ENCODE data around the gene TGFA. TPM values are rescaled to one million over a fixed set of nuclear protein-coding genes. Genes with fewer than 3 reads are reported as not detected.

TGFA gene
- polyA plus RNA-seq, 2 of the 4 experiments (the other 2 are of a cell fraction), result 3.5 to 5.3 TPM

DNA sequence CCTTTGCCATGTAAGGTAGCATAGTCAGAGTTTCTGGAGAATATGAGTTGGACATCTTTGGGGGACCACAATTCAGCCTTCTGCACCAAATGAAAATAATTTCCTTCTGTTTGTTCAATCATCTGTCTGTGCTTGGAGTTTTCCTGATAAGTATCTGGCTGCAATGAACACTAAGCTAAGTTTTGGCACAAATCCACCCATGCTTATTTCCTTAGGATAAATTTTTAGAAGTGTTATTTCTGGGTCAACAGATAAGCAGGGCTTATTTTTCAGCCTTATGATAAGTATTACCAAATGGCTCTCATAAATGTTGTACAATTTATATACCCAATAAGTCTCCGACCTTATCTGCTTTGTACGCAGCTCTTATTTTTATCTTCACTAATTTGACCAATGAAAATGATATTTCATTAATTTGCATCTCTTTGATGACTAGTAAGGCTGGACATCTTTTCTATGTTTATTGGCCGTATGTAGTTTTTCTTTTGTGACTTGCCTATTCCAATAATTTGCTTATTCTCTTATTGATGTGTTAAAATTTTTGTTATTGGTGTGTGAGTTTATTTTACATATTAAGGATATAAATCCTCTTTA, 59.2 kb downstream of the TGFA start:
- CTCF ChIA-PET, result interaction anchor here (0.6 to 2.1 kb wide), 3 partner anchors 15 to 291 kb away, joined by 3 to 4 read pairs (median 3); no protein-coding TSS in a partner anchor
- DNase-seq (ENCODE audit: low read depth in 1 of 2, low spot score in 1 of 2) (no peak), ATAC-seq (no peak), FAIRE-seq (peak; percentile 18)
- Histone ChIP-seq H3K4me1 (0 out of 3 replicates have a peak, but pooled peaks cover 3% of the 10 kb centered on the region), H3K27ac (no peak overlapping the region), H3K4me3 (no peak overlapping the region), H3K9me3 (no peaks in the 10 kb centered on the region), H3K4me2 (no peak overlapping the region)
- 86% methylated on average over 3 of the region's 3 CpGs for WGBS (ENCODE audit: missing lambda C conversion rate)
- POLR2A ChIA-PET, result no interaction called here
- no peak for TF ChIP-seq POLR2AphosphoS2 (conservative IDR thresholded peaks at IDR 0.05; ENCODE audit: low read length)
- TF ChIP-seq RFX5 (IDR thresholded peaks at IDR 0.05), result no peak
- no peak for TF ChIP-seq NFE2L2 (conservative IDR thresholded peaks at IDR 0.05; ENCODE audit: low read length)
- TF ChIP-seq, protein P1, sequence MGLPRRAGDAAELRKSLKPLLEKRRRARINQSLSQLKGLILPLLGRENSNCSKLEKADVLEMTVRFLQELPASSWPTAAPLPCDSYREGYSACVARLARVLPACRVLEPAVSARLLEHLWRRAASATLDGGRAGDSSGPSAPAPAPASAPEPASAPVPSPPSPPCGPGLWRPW (IDR thresholded peaks at IDR 0.05), result no peak
- TF ChIP-seq, protein P2, sequence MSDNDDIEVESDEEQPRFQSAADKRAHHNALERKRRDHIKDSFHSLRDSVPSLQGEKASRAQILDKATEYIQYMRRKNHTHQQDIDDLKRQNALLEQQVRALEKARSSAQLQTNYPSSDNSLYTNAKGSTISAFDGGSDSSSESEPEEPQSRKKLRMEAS (IDR thresholded peaks at IDR 0.05), result no peak
- TF ChIP-seq ZC3H11A (IDR thresholded peaks at IDR 0.05), result no peak
- no peak for TF ChIP-seq GATA3 (IDR thresholded peaks at IDR 0.05; ENCODE audit: borderline replicate concordance)

DNA sequence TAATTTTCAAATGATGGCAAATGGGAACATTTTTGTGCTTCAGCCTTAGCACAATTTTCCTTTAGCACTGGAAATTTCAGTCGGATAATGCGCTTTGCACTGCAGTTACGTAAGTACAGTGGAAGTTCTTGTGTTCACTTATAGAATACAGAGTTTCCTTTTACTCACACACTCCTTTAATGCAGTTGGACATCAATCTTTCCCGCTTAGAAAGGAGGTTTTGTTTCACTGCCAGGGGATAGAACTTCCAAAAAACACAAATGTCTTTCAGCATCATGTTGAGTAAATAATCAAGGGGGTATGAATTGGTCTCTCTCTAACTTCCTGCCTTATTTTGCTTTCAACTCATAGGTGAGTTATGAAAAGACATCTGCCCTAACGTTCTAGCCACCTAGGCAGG, 63.2 kb downstream of the TGFA start:
- Histone ChIP-seq H3K27ac (no peak overlapping the region), H3K4me3 (no peak overlapping the region), H3K4me1 (no peaks in the 10 kb centered on the region), H3K4me2 (no peak overlapping the region), H3K9me3 (no peaks in the 10 kb centered on the region)
- DNase-seq (ENCODE audit: low read depth in 1 of 2, low spot score in 1 of 2), result no peak
- ATAC-seq, result no peak
- 79% methylated on average over 5 of the region's 5 CpGs for WGBS (ENCODE audit: missing lambda C conversion rate)
- no peak for FAIRE-seq
- ChIA-PET CTCF (interaction anchor here (2.4 kb wide), 1 partner anchor 127 kb away, joined by 6 read pairs; no protein-coding TSS in a partner anchor), POLR2A (no interaction called here)
- TF ChIP-seq CBX8 (IDR thresholded peaks at IDR 0.05) (no peak), BHLHE40 (IDR thresholded peaks at IDR 0.05; ENCODE audit: low read depth, low read length) (no peak), ESRRA (IDR thresholded peaks at IDR 0.05; ENCODE audit: borderline replicate concordance, low read length) (no peak), POLR2AphosphoS2 (conservative IDR thresholded peaks at IDR 0.05; ENCODE audit: low read length) (no peak)
- TF ChIP-seq, protein P3, sequence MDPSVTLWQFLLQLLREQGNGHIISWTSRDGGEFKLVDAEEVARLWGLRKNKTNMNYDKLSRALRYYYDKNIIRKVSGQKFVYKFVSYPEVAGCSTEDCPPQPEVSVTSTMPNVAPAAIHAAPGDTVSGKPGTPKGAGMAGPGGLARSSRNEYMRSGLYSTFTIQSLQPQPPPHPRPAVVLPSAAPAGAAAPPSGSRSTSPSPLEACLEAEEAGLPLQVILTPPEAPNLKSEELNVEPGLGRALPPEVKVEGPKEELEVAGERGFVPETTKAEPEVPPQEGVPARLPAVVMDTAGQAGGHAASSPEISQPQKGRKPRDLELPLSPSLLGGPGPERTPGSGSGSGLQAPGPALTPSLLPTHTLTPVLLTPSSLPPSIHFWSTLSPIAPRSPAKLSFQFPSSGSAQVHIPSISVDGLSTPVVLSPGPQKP (IDR thresholded peaks at IDR 0.05; ENCODE audit: low read depth, low read length), result no peak
- TF ChIP-seq, protein P4, sequence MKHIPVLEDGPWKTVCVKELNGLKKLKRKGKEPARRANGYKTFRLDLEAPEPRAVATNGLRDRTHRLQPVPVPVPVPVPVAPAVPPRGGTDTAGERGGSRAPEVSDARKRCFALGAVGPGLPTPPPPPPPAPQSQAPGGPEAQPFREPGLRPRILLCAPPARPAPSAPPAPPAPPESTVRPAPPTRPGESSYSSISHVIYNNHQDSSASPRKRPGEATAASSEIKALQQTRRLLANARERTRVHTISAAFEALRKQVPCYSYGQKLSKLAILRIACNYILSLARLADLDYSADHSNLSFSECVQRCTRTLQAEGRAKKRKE (CRISPR knock-in tag; IDR thresholded peaks at IDR 0.05; ENCODE audit: low read depth), result no peak
- TF ChIP-seq, protein P2 (IDR thresholded peaks at IDR 0.05), result no peak

DNA sequence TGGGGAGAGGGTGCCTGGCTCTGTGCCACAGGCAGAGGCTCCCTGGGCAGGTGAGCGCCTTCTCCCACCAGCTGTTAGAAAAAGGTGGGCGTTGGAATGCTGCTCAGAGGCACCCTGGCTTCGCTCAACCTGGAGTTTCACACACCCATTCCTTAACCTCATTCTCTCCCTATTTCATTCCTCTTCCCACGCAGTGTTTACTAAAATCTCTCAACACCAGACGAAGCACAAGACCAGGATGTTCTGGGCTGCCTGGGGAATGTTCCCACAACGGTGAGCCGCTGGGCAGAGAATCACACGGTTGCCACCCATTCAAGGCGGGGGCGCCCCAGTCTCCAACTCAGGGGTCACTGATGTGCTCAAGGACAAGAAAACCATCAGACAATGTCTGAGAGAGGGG, 64.5 kb downstream of the TGFA start:
- no peaks in the 10 kb centered on the region for H3K9me3 ChIP-seq
- ATAC-seq, result no peak
- H3K4me1 ChIP-seq, result no peaks in the 10 kb centered on the region
- no peak overlapping the region for H3K4me2 ChIP-seq
- ChIA-PET CTCF (interaction anchor here (0.6 to 1.3 kb wide), 2 partner anchors 9 to 425 kb away, joined by 3 read pairs; no protein-coding TSS in a partner anchor), POLR2A (no interaction called here)
- TF ChIP-seq BHLHE40 (IDR thresholded peaks at IDR 0.05; ENCODE audit: low read depth, low read length) (no peak), CBX2 (IDR thresholded peaks at IDR 0.05; ENCODE audit: borderline replicate concordance, low read depth) (no peak), HOXB13 (CRISPR knock-in tag; IDR thresholded peaks at IDR 0.05; ENCODE audit: low read depth) (no peak), KDM5A (IDR thresholded peaks at IDR 0.05) (no peak)
- TF ChIP-seq, protein P5, sequence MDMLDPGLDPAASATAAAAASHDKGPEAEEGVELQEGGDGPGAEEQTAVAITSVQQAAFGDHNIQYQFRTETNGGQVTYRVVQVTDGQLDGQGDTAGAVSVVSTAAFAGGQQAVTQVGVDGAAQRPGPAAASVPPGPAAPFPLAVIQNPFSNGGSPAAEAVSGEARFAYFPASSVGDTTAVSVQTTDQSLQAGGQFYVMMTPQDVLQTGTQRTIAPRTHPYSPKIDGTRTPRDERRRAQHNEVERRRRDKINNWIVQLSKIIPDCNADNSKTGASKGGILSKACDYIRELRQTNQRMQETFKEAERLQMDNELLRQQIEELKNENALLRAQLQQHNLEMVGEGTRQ (IDR thresholded peaks at IDR 0.05), result no peak
- H3K27ac ChIP-seq, result no peak overlapping the region
- WGBS (ENCODE audit: missing lambda C conversion rate), result 70% methylated on average over 10 of the region's 10 CpGs
- H3K4me3 ChIP-seq, result no peak overlapping the region
- no peak for FAIRE-seq
- no peak for DNase-seq (ENCODE audit: low read depth in 1 of 2, low spot score in 1 of 2)
